Glutamatergic neuron (in vitro differentiated cells): ENCODE results near the gene SIN3B. TPM values are rescaled to one million over a fixed set of nuclear protein-coding genes. Genes with fewer than 3 reads are reported as not detected.
A peak's percentile ranks its signal among the peaks of the same experiment; 100 is the strongest.
"Not testable (repeated sequence)": the region's sequence is repeated elsewhere in the genome, so short reads cannot be mapped to it uniquely, and the experiment has no call there.

Source experiments
- DNase-seq: peaks from one replicate; pipeline ENCODE4 v3.0.0; 2022
- H3K27ac Mint-ChIP-seq: one replicate; pipeline ENCODE4 v1.8.0; 2020; ENCODE audit warnings: mild to moderate bottlenecking, mixed read lengths, inconsistent platforms; ENCODE audit not compliant: unreplicated experiment
- H3K27me3 Mint-ChIP-seq: one replicate; pipeline ENCODE4 v1.8.0; 2020; ENCODE audit warnings: mild to moderate bottlenecking, moderate library complexity, mixed read lengths, inconsistent platforms; ENCODE audit not compliant: unreplicated experiment
- H3K36me3 Mint-ChIP-seq: one replicate; pipeline ENCODE4 v1.8.0; 2020; ENCODE audit warnings: mild to moderate bottlenecking, mixed read lengths, inconsistent platforms; ENCODE audit not compliant: unreplicated experiment
- H3K4me1 Mint-ChIP-seq: one replicate; pipeline ENCODE4 v1.8.0; 2020; ENCODE audit warnings: mild to moderate bottlenecking, low read depth, mixed read lengths, inconsistent platforms; ENCODE audit not compliant: unreplicated experiment
- H3K4me3 Mint-ChIP-seq: one replicate; pipeline ENCODE4 v1.8.0; 2020; ENCODE audit warnings: mild to moderate bottlenecking, mixed read lengths, inconsistent platforms; ENCODE audit not compliant: unreplicated experiment
- H3K9me3 Mint-ChIP-seq: one replicate; pipeline ENCODE4 v1.8.0; 2020; ENCODE audit warnings: mild to moderate bottlenecking, moderate library complexity, mixed read lengths, inconsistent platforms; ENCODE audit not compliant: unreplicated experiment
- total RNA-seq: library from RNA; stranded (reverse); fragmentation: NEBNext Ultra II Directional; extraction: Animal tissue kit (Norgen Biotek cat#: 25700); gene quantifications from one replicate; pipeline ENCODE4 v1.2.1, GENCODE V29; 2021; ENCODE audit not compliant: unreplicated experiment
- TF ChIP-seq, protein P1 (sequence below): fragments of 200-600 bp; sonication (generic); IDR thresholded peaks from one replicate; pipeline ENCODE4 v1.5.0; 2021; ENCODE audit not compliant: partially characterized antibody, unreplicated experiment

SIN3B gene
- total RNA-seq, 1 donor from 2014 or later: 97.9 TPM

DNA sequence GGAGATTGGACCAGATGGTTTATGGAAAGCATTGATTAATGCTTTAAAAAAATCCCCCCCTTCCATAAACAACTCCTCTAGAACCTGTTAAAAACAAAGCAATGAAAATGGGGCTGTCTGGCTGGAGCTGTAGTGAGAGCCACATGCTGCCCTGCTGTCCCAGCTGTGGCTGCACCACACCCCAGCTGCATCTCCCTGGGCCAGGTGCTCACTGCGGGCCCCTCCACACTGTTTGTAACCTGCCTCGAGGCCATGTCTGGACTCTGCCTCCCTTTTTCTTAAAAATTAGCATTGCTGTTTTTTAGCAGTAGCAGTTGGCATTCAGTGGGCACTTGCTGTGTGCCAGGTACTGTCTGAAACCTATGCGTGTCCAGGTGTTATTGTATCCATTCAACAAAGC is 44.4 kb downstream of the SIN3B start:
- peaks cover 7% of the 10 kb centered on the region for H3K9me3 Mint-ChIP-seq
- H3K27ac Mint-ChIP-seq: no peak overlapping the region
- no peak for DNase-seq
- TF ChIP-seq, protein P1, sequence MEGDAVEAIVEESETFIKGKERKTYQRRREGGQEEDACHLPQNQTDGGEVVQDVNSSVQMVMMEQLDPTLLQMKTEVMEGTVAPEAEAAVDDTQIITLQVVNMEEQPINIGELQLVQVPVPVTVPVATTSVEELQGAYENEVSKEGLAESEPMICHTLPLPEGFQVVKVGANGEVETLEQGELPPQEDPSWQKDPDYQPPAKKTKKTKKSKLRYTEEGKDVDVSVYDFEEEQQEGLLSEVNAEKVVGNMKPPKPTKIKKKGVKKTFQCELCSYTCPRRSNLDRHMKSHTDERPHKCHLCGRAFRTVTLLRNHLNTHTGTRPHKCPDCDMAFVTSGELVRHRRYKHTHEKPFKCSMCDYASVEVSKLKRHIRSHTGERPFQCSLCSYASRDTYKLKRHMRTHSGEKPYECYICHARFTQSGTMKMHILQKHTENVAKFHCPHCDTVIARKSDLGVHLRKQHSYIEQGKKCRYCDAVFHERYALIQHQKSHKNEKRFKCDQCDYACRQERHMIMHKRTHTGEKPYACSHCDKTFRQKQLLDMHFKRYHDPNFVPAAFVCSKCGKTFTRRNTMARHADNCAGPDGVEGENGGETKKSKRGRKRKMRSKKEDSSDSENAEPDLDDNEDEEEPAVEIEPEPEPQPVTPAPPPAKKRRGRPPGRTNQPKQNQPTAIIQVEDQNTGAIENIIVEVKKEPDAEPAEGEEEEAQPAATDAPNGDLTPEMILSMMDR: no peak
- peaks cover 5% of the 10 kb centered on the region for H3K4me1 Mint-ChIP-seq
- peaks cover 6% of the 10 kb centered on the region for H3K27me3 Mint-ChIP-seq
- no peak overlapping the region for H3K4me3 Mint-ChIP-seq
- peaks cover 11% of the 10 kb centered on the region for H3K36me3 Mint-ChIP-seq

DNA sequence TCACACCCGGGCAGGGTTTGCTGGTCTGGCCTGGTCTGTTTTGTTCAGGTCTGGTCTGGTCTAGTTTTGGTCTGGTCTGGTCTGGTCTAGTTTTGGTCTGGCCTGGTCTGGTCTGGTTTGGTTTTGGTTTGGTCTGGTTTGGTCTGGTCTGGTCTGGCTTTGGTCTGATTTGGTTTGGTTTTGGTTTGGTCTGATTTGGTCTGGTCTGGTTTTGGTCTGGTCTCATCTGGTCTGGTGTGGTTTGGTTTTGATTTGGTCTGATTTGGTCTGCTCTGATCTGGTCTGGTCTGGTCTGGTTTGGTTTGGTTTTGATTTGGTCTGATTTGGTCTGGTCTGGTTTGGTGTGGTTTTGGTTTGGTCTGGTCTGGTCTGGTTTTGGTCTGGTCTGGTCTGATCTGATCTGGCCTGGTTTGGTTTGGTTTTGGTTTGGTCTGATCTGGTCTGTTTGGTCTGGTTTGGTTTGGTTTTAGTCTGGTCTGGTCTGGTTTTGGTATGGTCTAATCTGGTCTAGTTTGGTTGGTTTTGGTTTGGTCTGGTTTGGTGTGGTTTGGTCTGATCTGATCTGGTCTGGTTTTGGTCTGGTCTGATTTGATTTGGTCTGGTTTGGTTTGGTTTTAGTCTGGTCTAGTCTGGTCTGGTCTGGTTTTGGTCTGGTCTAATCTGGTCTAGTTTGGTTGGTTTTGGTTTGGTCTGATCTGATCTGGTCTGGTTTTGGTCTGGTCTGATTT is 45.2 kb downstream of the SIN3B start:
- no peak for DNase-seq
- Mint-ChIP-seq H3K27me3 (peaks cover 6% of the 10 kb centered on the region), H3K4me1 (peaks cover 5% of the 10 kb centered on the region), H3K9me3 (peaks cover 7% of the 10 kb centered on the region), H3K36me3 (peaks cover 11% of the 10 kb centered on the region), H3K4me3 (peak overlapping the region; percentile 44), H3K27ac (peak overlapping the region; percentile 40)
- TF ChIP-seq, protein P1: no peak

DNA sequence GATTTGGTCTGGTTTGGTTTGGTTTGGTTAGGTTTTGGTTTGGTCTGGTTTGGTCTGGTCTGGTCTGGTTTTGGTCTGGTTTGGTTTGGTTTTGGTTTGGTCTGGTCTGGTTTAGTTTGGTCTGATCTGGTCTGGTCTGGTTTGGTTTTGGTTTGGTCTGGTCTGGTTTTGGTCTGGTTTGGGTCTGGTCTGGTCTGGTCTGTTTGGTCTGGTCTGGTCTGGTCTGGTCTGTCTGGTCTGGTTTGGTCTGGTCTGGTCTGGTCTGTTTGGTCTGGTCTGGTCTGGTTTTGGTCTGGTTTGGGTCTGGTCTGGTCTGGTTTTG is 45.7 kb downstream of the SIN3B start:
- DNase-seq, H3K9me3 Mint-ChIP-seq, H3K4me1 Mint-ChIP-seq, H3K27ac Mint-ChIP-seq, H3K27me3 Mint-ChIP-seq, H3K4me3 Mint-ChIP-seq: not testable (repeated sequence)
- peaks cover 12% of the 10 kb centered on the region for H3K36me3 Mint-ChIP-seq

DNA sequence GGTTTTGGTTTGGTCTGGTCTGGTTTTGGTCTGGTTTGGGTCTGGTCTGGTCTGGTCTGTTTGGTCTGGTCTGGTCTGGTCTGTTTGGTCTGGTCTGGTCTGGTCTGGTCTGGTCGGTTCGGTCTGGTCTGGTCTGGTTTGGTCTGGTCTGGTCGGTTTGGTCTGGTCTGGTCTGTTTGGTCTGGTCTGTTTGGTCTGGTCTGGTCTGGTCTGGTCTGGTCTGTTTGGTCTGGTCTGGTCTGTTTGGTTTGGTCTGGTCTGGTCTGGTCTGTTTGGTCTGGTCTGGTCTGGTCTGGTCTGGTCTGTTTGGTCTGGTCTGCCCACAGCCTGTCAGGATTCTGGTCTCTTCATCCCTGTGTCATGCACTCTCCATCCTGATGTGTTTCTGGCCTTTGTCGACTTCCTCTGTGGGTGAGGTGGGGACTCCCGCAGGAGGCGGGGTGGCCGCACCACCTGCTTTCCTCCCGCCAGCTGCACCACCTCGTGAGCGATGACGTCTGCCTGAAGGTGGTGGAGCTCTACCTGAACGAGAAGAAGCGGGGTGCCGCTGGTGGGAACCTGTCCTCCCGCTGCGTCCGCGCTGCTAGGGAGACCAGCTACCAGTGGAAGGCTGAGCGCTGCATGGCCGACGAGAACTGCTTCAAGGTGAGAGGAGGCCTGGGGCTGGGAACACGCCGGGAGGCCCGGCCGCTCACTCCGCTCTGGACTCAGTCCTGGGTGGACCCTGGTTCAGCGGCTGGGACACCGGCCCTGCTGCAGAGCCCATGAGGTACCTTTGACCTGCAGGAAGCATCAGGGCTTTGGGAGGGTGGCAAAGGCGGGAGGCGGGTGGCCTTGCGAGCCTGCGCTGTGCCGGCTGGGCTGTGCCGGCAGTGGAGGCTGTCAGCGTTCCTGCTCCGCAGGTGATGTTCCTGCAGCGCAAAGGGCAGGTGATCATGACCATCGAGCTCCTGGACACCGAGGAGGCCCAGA is 46.7 kb downstream of the SIN3B start:
- H3K9me3 Mint-ChIP-seq: peaks cover 11% of the 10 kb centered on the region
- no peak overlapping the region for H3K4me3 Mint-ChIP-seq
- peaks cover 17% of the 10 kb centered on the region for H3K36me3 Mint-ChIP-seq
- H3K27me3 Mint-ChIP-seq: peaks cover 6% of the 10 kb centered on the region
- H3K4me1 Mint-ChIP-seq: peaks cover 5% of the 10 kb centered on the region
- H3K27ac Mint-ChIP-seq: no peak overlapping the region
- TF ChIP-seq, protein P1: no peak
- no peak for DNase-seq

DNA sequence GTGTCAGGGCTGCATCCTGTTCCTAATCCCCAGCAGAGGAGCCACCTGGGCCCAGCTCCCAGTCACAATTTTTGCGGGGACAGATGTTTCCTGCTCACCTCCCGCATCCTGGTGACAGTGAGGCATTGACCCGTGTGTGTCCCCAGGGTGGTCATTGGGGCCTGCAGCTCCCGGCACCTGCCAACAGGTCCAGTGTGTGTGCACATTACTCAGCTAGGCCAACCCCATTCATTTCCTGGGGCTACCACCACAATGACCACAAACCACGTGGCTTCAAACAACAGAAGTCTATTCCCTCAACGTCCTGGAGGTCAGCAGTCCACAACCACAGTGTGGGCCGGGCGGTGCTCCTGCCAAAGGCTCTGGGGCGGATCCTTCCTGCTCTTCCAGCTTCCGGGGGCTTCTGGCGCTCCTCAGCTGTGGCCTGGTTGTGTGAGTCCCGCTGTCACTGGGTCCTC is 47.7 kb downstream of the SIN3B start:
- peaks cover 14% of the 10 kb centered on the region for H3K9me3 Mint-ChIP-seq
- peaks cover 6% of the 10 kb centered on the region for H3K27me3 Mint-ChIP-seq
- H3K4me1 Mint-ChIP-seq: peaks cover 5% of the 10 kb centered on the region
- no peak overlapping the region for H3K4me3 Mint-ChIP-seq
- H3K36me3 Mint-ChIP-seq: peaks cover 17% of the 10 kb centered on the region
- H3K27ac Mint-ChIP-seq: no peak overlapping the region
- TF ChIP-seq, protein P1: no peak
- DNase-seq: no peak
